Neural progenitor cell (in vitro differentiated cells): ENCODE data around the gene PTP4A2. TPM values are rescaled to one million over a fixed set of nuclear protein-coding genes. Genes with fewer than 3 reads are reported as not detected.
A peak's percentile ranks its signal among the peaks of the same experiment; 100 is the strongest.

Experiments
- DNase-seq: peaks from one replicate; pipeline ENCODE4 v3.0.0-alpha.2; 2016; ENCODE audit warnings: low spot score
- H2AFZ ChIP-seq: fragments of 200-600 bp; sonication (generic); replicated peaks from 2 replicates; pipeline ENCODE4 v1.6.1; 2016; ENCODE audit warnings: antibody characterized with exemption
- H3F3A ChIP-seq: fragments of 200-600 bp; sonication (generic); 2 replicates; pipeline ENCODE4 v1.6.1; 2016; ENCODE audit warnings: antibody characterized with exemption, low read depth
- H3K27ac ChIP-seq: fragments of 200-600 bp; sonication (generic); 2 replicates; pipeline ENCODE4 v1.5.1; 2016; ENCODE audit warnings: mild to moderate bottlenecking
- H3K27me3 ChIP-seq: fragments of 200-600 bp; sonication (generic); 2 replicates; pipeline ENCODE4 v1.6.1; 2016; ENCODE audit warnings: mild to moderate bottlenecking, moderate library complexity
- H3K36me3 ChIP-seq: fragments of 200-600 bp; sonication (generic); 2 replicates; pipeline ENCODE4 v1.5.1; 2016
- H3K4me1 ChIP-seq: fragments of 200-600 bp; sonication (generic); 2 replicates; pipeline ENCODE4 v1.6.1; 2016; ENCODE audit warnings: mixed run types
- H3K4me2 ChIP-seq: fragments of 200-600 bp; sonication (generic); 2 replicates; pipeline ENCODE4 v1.6.1; 2016
- H3K4me3 ChIP-seq: fragments of 200-600 bp; sonication (generic); 2 replicates; pipeline ENCODE4 v1.5.1; 2016
- H3K79me2 ChIP-seq: fragments of 200-600 bp; sonication (generic); 2 replicates; pipeline ENCODE4 v1.6.1; 2016; ENCODE audit warnings: low read depth
- H3K9ac ChIP-seq: fragments of 200-600 bp; sonication (generic); 2 replicates; pipeline ENCODE4 v1.6.1; 2016
- H3K9me3 ChIP-seq: fragments of 200-600 bp; sonication (generic); 2 replicates; pipeline ENCODE4 v1.5.1; 2016; ENCODE audit warnings: low read depth
- H4K20me1 ChIP-seq: fragments of 200-600 bp; sonication (generic); 2 replicates; pipeline ENCODE4 v1.6.1; 2016; ENCODE audit warnings: low read depth
- H3K27ac Mint-ChIP-seq: 3 replicates; pipeline ENCODE4 v1.8.0; 2021; ENCODE audit warnings: mixed read lengths
- H3K27me3 Mint-ChIP-seq: 2 replicates; pipeline ENCODE4 v1.8.0; 2022; ENCODE audit warnings: low read depth, mild to moderate bottlenecking, inconsistent platforms, moderate library complexity, mixed read lengths; ENCODE audit not compliant: insufficient read depth
- H3K36me3 Mint-ChIP-seq: 3 replicates; pipeline ENCODE4 v1.8.0; 2021; ENCODE audit warnings: mixed read lengths
- H3K4me1 Mint-ChIP-seq: 3 replicates; pipeline ENCODE4 v1.8.0; 2021; ENCODE audit warnings: mixed read lengths
- H3K4me3 Mint-ChIP-seq: 3 replicates; pipeline ENCODE4 v1.8.0; 2021; ENCODE audit warnings: mild to moderate bottlenecking, moderate library complexity, mixed read lengths
- H3K9me3 Mint-ChIP-seq: 3 replicates; pipeline ENCODE4 v1.8.0; 2020; ENCODE audit warnings: mixed read lengths
- CTCF ChIP-seq: fragments of 200-600 bp; sonication (generic); IDR thresholded peaks from 2 replicates; pipeline ENCODE4 v1.5.1; 2017; ENCODE audit warnings: antibody characterized with exemption, mild to moderate bottlenecking
- EZH2 ChIP-seq: fragments of 200-600 bp; sonication (generic); IDR thresholded peaks from 2 replicates; pipeline ENCODE4 v1.6.1; 2017; ENCODE audit warnings: antibody characterized with exemption, mild to moderate bottlenecking, moderate library complexity
- EZH2phosphoT487 ChIP-seq: fragments of 200-600 bp; sonication (generic); IDR thresholded peaks from 2 replicates; pipeline ENCODE4 v1.6.1; 2017; ENCODE audit warnings: antibody characterized with exemption
- total RNA-seq: library from RNA; depleted of rRNA; stranded (reverse); fragments of >200 nt; gene quantifications from 2 replicates; pipeline ENCODE4 v1.2.3, GENCODE V29; 2015; ENCODE audit warnings: low replicate concordance

Gene PTP4A2
- total RNA-seq, 1 donor from 2014 or later = 540 TPM

DNA sequence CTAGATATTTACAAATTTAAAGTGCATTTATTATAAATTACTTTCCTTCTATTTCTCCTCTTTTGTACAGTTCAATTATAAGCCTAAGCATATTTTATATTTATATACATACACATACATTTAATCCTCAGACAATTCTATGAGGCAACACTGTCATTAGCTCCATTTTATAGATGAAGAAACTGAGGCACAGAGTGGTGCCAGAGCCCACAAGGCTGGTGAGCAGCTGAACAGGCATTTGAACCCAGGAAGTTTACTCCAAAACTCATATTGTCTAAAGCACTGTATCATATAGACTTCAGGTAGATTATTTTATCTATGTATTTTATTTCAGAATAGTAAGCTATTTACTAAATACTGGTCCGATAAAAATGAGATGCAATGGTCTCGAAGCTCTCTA, 52.3 kb downstream of the PTP4A2 start:
- Histone ChIP-seq H3K4me2 (no peak overlapping the region), H2AFZ (no peak overlapping the region), H3F3A (no peaks in the 10 kb centered on the region), H3K36me3 (no peaks in the 10 kb centered on the region), H4K20me1 (no peaks in the 10 kb centered on the region), H3K79me2 (no peaks in the 10 kb centered on the region), H3K9ac (no peak overlapping the region), H3K4me3 (no peak overlapping the region), H3K4me1 (no peaks in the 10 kb centered on the region), H3K27me3 (no peaks in the 10 kb centered on the region), H3K27ac (no peak overlapping the region), H3K9me3 (no peaks in the 10 kb centered on the region)
- Mint-ChIP-seq H3K36me3 (no peaks in the 10 kb centered on the region), H3K4me3 (no peak overlapping the region), H3K27ac (no peak overlapping the region), H3K4me1 (no peaks in the 10 kb centered on the region), H3K27me3 (peaks cover 2% of the 10 kb centered on the region), H3K9me3 (no peaks in the 10 kb centered on the region)
- no peak for TF ChIP-seq EZH2
- no peak for DNase-seq

GRCh38 chr1:31883357-31883942, 54.7 kb downstream of the PTP4A2 start:
- H3K36me3 Mint-ChIP-seq = no peaks in the 10 kb centered on the region
- Histone ChIP-seq H3F3A (no peaks in the 10 kb centered on the region), H3K9me3 (no peaks in the 10 kb centered on the region), H3K36me3 (no peaks in the 10 kb centered on the region), H3K27me3 (no peaks in the 10 kb centered on the region), H3K9ac (no peak overlapping the region), H4K20me1 (no peaks in the 10 kb centered on the region), H3K27ac (no peak overlapping the region), H2AFZ (no peak overlapping the region), H3K4me1 (no peaks in the 10 kb centered on the region), H3K4me2 (no peak overlapping the region), H3K4me3 (no peak overlapping the region), H3K79me2 (no peaks in the 10 kb centered on the region)
- no peak overlapping the region for H3K4me3 Mint-ChIP-seq
- H3K4me1 Mint-ChIP-seq = peaks cover 2% of the 10 kb centered on the region
- H3K27me3 Mint-ChIP-seq = no peaks in the 10 kb centered on the region
- no peak for TF ChIP-seq CTCF
- no peak for TF ChIP-seq EZH2
- TF ChIP-seq EZH2phosphoT487 = no peak
- no peak overlapping the region for H3K27ac Mint-ChIP-seq
- no peaks in the 10 kb centered on the region for H3K9me3 Mint-ChIP-seq
- DNase-seq = no peak

DNA sequence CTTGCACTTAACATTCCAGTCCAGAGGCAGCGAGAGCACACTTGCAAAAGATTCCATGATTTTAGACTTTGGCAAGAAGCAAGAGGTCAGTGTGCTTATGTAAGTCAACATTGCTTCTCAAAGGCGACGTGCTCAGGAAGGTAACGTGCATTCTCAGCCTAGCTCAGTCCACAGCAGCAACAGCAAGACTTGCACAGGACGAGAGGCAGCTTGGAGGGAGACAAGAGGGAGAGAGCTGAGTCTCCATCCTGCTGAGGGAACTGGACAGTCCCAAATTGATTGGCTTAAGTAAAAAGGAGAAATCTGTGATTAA, 56.5 kb downstream of the PTP4A2 start:
- no peaks in the 10 kb centered on the region for H3K36me3 ChIP-seq
- Mint-ChIP-seq H3K27me3 (no peaks in the 10 kb centered on the region), H3K36me3 (no peaks in the 10 kb centered on the region), H3K4me3 (no peak overlapping the region), H3K9me3 (no peaks in the 10 kb centered on the region), H3K4me1 (peaks cover 2% of the 10 kb centered on the region), H3K27ac (peak overlapping the region; percentile 43)
- no peaks in the 10 kb centered on the region for H3K27me3 ChIP-seq
- H3K27ac ChIP-seq = no peak overlapping the region
- no peaks in the 10 kb centered on the region for H3K4me1 ChIP-seq
- no peaks in the 10 kb centered on the region for H3F3A ChIP-seq
- H3K9ac ChIP-seq = no peak overlapping the region
- H3K79me2 ChIP-seq = no peaks in the 10 kb centered on the region
- H3K4me2 ChIP-seq = no peak overlapping the region
- H4K20me1 ChIP-seq = no peaks in the 10 kb centered on the region
- no peaks in the 10 kb centered on the region for H3K9me3 ChIP-seq
- TF ChIP-seq EZH2 (no peak), CTCF (no peak), EZH2phosphoT487 (no peak)
- DNase-seq = no peak
- peak overlapping the region; percentile 45 for H2AFZ ChIP-seq
- no peak overlapping the region for H3K4me3 ChIP-seq

GRCh38 chr1:31880957-31881687, 57.0 kb downstream of the PTP4A2 start:
- H3K9me3 ChIP-seq = no peaks in the 10 kb centered on the region
- H3K4me1 ChIP-seq = no peaks in the 10 kb centered on the region
- Mint-ChIP-seq H3K27me3 (no peaks in the 10 kb centered on the region), H3K4me3 (no peak overlapping the region), H3K4me1 (peaks cover 2% of the 10 kb centered on the region), H3K36me3 (no peaks in the 10 kb centered on the region), H3K9me3 (no peaks in the 10 kb centered on the region), H3K27ac (no peak overlapping the region)
- no peaks in the 10 kb centered on the region for H3K36me3 ChIP-seq
- H3K79me2 ChIP-seq = no peaks in the 10 kb centered on the region
- DNase-seq = no peak
- no peaks in the 10 kb centered on the region for H4K20me1 ChIP-seq
- no peak overlapping the region for H3K9ac ChIP-seq
- H2AFZ ChIP-seq = peak overlapping the region; percentile 45
- H3K27ac ChIP-seq = no peak overlapping the region
- H3K4me2 ChIP-seq = no peak overlapping the region
- TF ChIP-seq EZH2 = no peak
- TF ChIP-seq CTCF = no peak
- H3F3A ChIP-seq = no peaks in the 10 kb centered on the region
- no peak overlapping the region for H3K4me3 ChIP-seq
- no peaks in the 10 kb centered on the region for H3K27me3 ChIP-seq
